Measurements from ENCODE around the gene DNAH8. TPM values are rescaled to one million over a fixed set of nuclear protein-coding genes. Genes with fewer than 3 reads are reported as not detected.

The DNAH8 gene
- total RNA-seq, 1 donor from 2014 or later, result not detected

- Histone ChIP-seq H3K4me3 (ENCODE audit: insufficient read depth, low read depth, low read length) (no peak overlapping the region), H3K27me3 (ENCODE audit: insufficient read depth, low read length) (no peaks in the 10 kb centered on the region), H3K27ac (ENCODE audit: low read depth, low read length) (no peak overlapping the region), H4K20me1 (ENCODE audit: insufficient read depth, low read length) (no peaks in the 10 kb centered on the region), H3K4me2 (ENCODE audit: low read length) (no peak overlapping the region), H3K9me3 (ENCODE audit: insufficient read depth, low read depth, low read length) (no peaks in the 10 kb centered on the region), H2AFZ (ENCODE audit: low read depth, low read length) (no peak overlapping the region), H3K9ac (ENCODE audit: low read length) (no peak overlapping the region), H3K36me3 (ENCODE audit: insufficient read depth, low read length) (no peaks in the 10 kb centered on the region), H3K79me2 (ENCODE audit: insufficient read depth, low read length) (no peaks in the 10 kb centered on the region), H3K4me1 (ENCODE audit: insufficient read depth, low read length) (no peaks in the 10 kb centered on the region)
- Mint-ChIP-seq H3K4me3 (ENCODE audit: unreplicated experiment) (no peak overlapping the region), H3K36me3 (ENCODE audit: low read depth, unreplicated experiment) (no peaks in the 10 kb centered on the region), H3K27me3 (ENCODE audit: low read depth, unreplicated experiment) (peaks cover 3% of the 10 kb centered on the region), H3K4me1 (ENCODE audit: low read depth, unreplicated experiment) (no peaks in the 10 kb centered on the region), H3K27ac (ENCODE audit: unreplicated experiment) (no peak overlapping the region), H3K9me3 (ENCODE audit: unreplicated experiment) (no peaks in the 10 kb centered on the region)
- FAIRE-seq (no peak), DNase-seq (ENCODE audit: low read depth) (no peak)
- TF ChIP-seq EZH2 (IDR thresholded peaks at IDR 0.05; ENCODE audit: insufficient read depth, low read length), result no peak
- TF ChIP-seq, protein P1, sequence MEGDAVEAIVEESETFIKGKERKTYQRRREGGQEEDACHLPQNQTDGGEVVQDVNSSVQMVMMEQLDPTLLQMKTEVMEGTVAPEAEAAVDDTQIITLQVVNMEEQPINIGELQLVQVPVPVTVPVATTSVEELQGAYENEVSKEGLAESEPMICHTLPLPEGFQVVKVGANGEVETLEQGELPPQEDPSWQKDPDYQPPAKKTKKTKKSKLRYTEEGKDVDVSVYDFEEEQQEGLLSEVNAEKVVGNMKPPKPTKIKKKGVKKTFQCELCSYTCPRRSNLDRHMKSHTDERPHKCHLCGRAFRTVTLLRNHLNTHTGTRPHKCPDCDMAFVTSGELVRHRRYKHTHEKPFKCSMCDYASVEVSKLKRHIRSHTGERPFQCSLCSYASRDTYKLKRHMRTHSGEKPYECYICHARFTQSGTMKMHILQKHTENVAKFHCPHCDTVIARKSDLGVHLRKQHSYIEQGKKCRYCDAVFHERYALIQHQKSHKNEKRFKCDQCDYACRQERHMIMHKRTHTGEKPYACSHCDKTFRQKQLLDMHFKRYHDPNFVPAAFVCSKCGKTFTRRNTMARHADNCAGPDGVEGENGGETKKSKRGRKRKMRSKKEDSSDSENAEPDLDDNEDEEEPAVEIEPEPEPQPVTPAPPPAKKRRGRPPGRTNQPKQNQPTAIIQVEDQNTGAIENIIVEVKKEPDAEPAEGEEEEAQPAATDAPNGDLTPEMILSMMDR (IDR thresholded peaks at IDR 0.05; ENCODE audit: insufficient read depth, low read depth, low read length), result no peak
Observed at GRCh38 chr6:38750968-38751615, 36.0 kb downstream of the DNAH8 start.

DNA sequence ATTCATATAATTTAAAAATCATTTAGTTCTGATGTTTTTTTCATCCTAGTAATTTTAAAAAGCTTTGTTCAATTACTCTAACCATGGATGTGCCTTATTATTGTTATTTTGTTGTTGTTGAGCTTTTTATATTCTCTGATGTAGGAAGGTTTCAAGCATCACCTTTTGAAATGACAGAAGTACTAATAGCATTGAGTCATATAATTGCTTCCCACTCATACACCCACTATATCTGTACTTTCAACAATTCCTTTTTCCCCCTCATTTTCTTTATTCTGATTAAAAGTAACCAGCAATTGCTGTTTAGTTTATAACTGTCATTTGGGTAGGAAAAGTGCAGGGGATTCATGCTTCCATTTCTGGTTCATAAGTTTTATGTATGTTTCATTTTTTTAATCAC is 38.6 kb downstream of the DNAH8 start:
- Histone ChIP-seq H3K4me2 (ENCODE audit: low read length) (no peak overlapping the region), H2AFZ (ENCODE audit: low read depth, low read length) (no peak overlapping the region), H3K36me3 (ENCODE audit: insufficient read depth, low read length) (no peaks in the 10 kb centered on the region), H3K9ac (ENCODE audit: low read length) (no peak overlapping the region), H3K9me3 (ENCODE audit: insufficient read depth, low read depth, low read length) (no peaks in the 10 kb centered on the region), H3K79me2 (ENCODE audit: insufficient read depth, low read length) (no peaks in the 10 kb centered on the region), H3K27me3 (ENCODE audit: insufficient read depth, low read length) (no peaks in the 10 kb centered on the region), H3K4me3 (ENCODE audit: insufficient read depth, low read depth, low read length) (no peak overlapping the region), H4K20me1 (ENCODE audit: insufficient read depth, low read length) (no peaks in the 10 kb centered on the region), H3K4me1 (ENCODE audit: insufficient read depth, low read length) (no peaks in the 10 kb centered on the region), H3K27ac (ENCODE audit: low read depth, low read length) (no peak overlapping the region)
- Mint-ChIP-seq H3K27ac (ENCODE audit: unreplicated experiment) (no peak overlapping the region), H3K36me3 (ENCODE audit: low read depth, unreplicated experiment) (no peaks in the 10 kb centered on the region), H3K27me3 (ENCODE audit: low read depth, unreplicated experiment) (peaks cover 4% of the 10 kb centered on the region), H3K4me3 (ENCODE audit: unreplicated experiment) (no peak overlapping the region), H3K9me3 (ENCODE audit: unreplicated experiment) (no peaks in the 10 kb centered on the region), H3K4me1 (ENCODE audit: low read depth, unreplicated experiment) (no peaks in the 10 kb centered on the region)
- no peak for DNase-seq (ENCODE audit: low read depth)
- no peak for FAIRE-seq
- TF ChIP-seq EZH2 (IDR thresholded peaks at IDR 0.05; ENCODE audit: insufficient read depth, low read length), result no peak
- TF ChIP-seq, protein P1 (IDR thresholded peaks at IDR 0.05; ENCODE audit: insufficient read depth, low read depth, low read length), result no peak

DNA sequence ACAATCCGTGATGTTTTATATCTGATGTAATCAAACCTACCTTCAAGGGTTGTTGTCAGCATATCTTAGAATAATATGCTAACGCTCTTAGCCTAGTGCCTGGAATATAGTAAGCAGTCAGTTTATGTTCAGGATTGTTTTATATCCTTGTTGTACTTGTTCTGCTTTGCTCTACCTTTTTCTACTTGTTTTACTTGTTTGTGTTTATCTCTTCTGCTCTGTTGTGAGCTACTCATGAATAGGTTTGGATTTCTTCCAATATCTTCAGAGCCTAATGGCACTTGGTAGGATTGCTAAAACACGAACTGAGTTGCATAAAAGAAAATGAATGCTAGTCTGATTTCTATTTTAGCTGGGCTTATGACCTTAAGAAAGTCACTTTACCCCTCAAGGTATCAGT is 40.1 kb downstream of the DNAH8 start:
- DNase-seq (ENCODE audit: low read depth) (no peak), FAIRE-seq (no peak)
- Histone ChIP-seq H3K36me3 (ENCODE audit: insufficient read depth, low read length) (no peaks in the 10 kb centered on the region), H3K4me2 (ENCODE audit: low read length) (no peak overlapping the region), H3K9ac (ENCODE audit: low read length) (no peak overlapping the region), H4K20me1 (ENCODE audit: insufficient read depth, low read length) (no peaks in the 10 kb centered on the region), H3K27me3 (ENCODE audit: insufficient read depth, low read length) (no peaks in the 10 kb centered on the region), H3K4me3 (ENCODE audit: insufficient read depth, low read depth, low read length) (no peak overlapping the region), H3K9me3 (ENCODE audit: insufficient read depth, low read depth, low read length) (no peaks in the 10 kb centered on the region), H2AFZ (ENCODE audit: low read depth, low read length) (no peak overlapping the region), H3K27ac (ENCODE audit: low read depth, low read length) (no peak overlapping the region), H3K4me1 (ENCODE audit: insufficient read depth, low read length) (no peaks in the 10 kb centered on the region), H3K79me2 (ENCODE audit: insufficient read depth, low read length) (no peaks in the 10 kb centered on the region)
- Mint-ChIP-seq H3K36me3 (ENCODE audit: low read depth, unreplicated experiment) (no peaks in the 10 kb centered on the region), H3K4me1 (ENCODE audit: low read depth, unreplicated experiment) (no peaks in the 10 kb centered on the region), H3K27ac (ENCODE audit: unreplicated experiment) (no peak overlapping the region), H3K4me3 (ENCODE audit: unreplicated experiment) (no peak overlapping the region), H3K9me3 (ENCODE audit: unreplicated experiment) (no peaks in the 10 kb centered on the region), H3K27me3 (ENCODE audit: low read depth, unreplicated experiment) (peaks cover 4% of the 10 kb centered on the region)
- no peak for TF ChIP-seq EZH2 (IDR thresholded peaks at IDR 0.05; ENCODE audit: insufficient read depth, low read length)
